GM12892 (cell line): ENCODE data around the gene KRT71.

Experiments used
- POLR2A ChIP-seq: IDR thresholded peaks from 2 replicates; pipeline ENCODE4 v1.6.1; 2011; ENCODE audit warnings: low read depth, low read length, control low read depth
- TAF1 ChIP-seq: IDR thresholded peaks from 2 replicates; pipeline ENCODE4 v1.6.1; 2011; ENCODE audit warnings: low read depth, mild to moderate bottlenecking, control low read depth, low read length, borderline replicate concordance

DNA sequence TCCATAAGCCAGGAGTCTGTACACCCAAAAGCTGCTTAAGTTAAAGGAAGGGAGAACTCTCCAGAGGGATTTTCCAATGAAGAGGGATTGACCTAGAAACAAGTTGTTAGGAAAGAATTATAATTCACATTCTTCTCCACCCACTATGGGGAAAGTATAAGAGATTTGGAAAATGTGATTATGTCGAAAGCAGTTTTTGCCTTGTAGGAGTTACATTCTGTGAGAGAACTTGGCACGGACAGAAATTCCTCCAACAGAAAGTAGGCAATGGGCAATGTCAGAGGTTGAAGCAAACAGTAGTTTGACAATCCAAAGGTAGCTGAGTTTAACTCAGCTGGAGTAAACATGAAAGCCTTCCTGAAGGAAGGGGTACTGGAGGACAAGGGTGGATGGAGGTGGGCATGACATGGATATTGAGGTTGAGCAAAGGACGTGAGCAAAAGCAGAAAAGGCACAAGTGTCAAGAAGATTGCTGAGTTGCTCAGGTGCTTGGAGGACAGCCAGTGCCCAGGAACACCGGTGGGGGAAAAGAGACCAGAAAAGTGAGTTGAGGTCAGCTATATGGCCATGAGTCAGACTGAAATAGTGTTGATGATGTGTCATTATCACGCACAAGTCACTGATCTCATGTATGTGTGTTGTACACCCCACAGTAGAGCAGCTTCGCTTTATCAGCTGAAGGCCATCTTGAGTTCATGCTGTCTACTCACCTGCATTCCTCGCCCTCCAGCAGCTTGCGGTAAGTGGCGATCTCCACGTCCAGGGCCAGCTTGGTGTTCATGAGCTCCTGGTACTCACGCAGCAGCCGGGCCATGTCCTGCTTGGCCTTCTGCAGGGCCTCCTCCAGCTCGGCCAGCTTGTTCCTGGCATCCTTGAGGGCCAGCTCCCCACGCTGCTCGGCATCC is 36.8 kb downstream of the KRT71 start:
- TF ChIP-seq TAF1: no peak
- TF ChIP-seq POLR2A: no peak
